Keratinocyte (primary cell): ENCODE measurements around the gene PSMG1. TPM values are rescaled to one million over a fixed set of nuclear protein-coding genes. Genes with fewer than 3 reads are reported as not detected.

ENCODE experiments used
- DNase-seq: peaks from one replicate; pipeline ENCODE4 v3.0.0-alpha.2; 2011; ENCODE audit warnings: low read depth, missing footprints, low spot score
- FAIRE-seq: peaks from 2 replicates; lab custom pipeline; 2011; peaks lifted over from hg19 to GRCh38; lab: Jason Lieb, UNC
- H2AFZ ChIP-seq: 2 replicates; pipeline ENCODE4 v1.6.0; 2012; ENCODE audit warnings: low read length, control low read depth, inconsistent platforms; ENCODE audit not compliant: control insufficient read depth
- H3K27ac ChIP-seq: 2 replicates; pipeline ENCODE4 v1.5.1; 2011; ENCODE audit warnings: low read length; ENCODE audit not compliant: control insufficient read depth, insufficient read depth
- H3K27me3 ChIP-seq: 3 replicates; pipeline ENCODE4 v1.6.0; 2011; ENCODE audit warnings: low read length; ENCODE audit not compliant: control insufficient read depth, insufficient read depth; ENCODE audit errors: extremely low read depth
- H3K36me3 ChIP-seq, 2 experiments: 2 replicates in 1 of 2; 3 replicates in 1 of 2; pipeline ENCODE4 v1.5.1; 2011; ENCODE audit warnings: low read length in 2 of 2, mild to moderate bottlenecking in 1 of 2; ENCODE audit not compliant: control insufficient read depth in 2 of 2, insufficient read depth in 2 of 2; ENCODE audit errors: extremely low read depth in 1 of 2
- H3K4me1 ChIP-seq: 3 replicates; pipeline ENCODE4 v1.5.1; 2011; ENCODE audit warnings: low read length; ENCODE audit not compliant: control insufficient read depth, insufficient read depth; ENCODE audit errors: extremely low read depth
- H3K4me2 ChIP-seq: 3 replicates; pipeline ENCODE4 v1.6.0; 2011; ENCODE audit warnings: low read depth, low read length; ENCODE audit not compliant: control insufficient read depth, insufficient read depth; ENCODE audit errors: extremely low read depth
- H3K4me3 ChIP-seq, 3 experiments: fragments of 200-600 bp in 1 of 3; sonication (generic) in 1 of 3; 2 replicates in 2 of 3; 3 replicates in 1 of 3; pipeline ENCODE4 v1.5.1; 2011 to 2016; ENCODE audit warnings: low read length in 3 of 3, mild to moderate bottlenecking in 3 of 3, control low read depth in 2 of 3, inconsistent platforms in 1 of 3, low read depth in 1 of 3, mixed read lengths in 1 of 3, mixed run types in 1 of 3, moderate library complexity in 1 of 3; ENCODE audit not compliant: control insufficient read depth in 2 of 3, insufficient read depth in 2 of 3; ENCODE audit errors: extremely low read depth in 1 of 3
- H3K79me2 ChIP-seq: 2 replicates; pipeline ENCODE4 v1.6.0; 2012; ENCODE audit warnings: low read length; ENCODE audit not compliant: control insufficient read depth, insufficient read depth
- H3K9ac ChIP-seq: 3 replicates; pipeline ENCODE4 v1.6.0; 2011; ENCODE audit warnings: low read length; ENCODE audit not compliant: control insufficient read depth, insufficient read depth; ENCODE audit errors: extremely low read depth
- H3K9me1 ChIP-seq: 3 replicates; pipeline ENCODE4 v1.6.0; 2011; ENCODE audit warnings: low read length; ENCODE audit not compliant: control insufficient read depth, insufficient read depth; ENCODE audit errors: extremely low read depth
- H3K9me3 ChIP-seq: 2 replicates; pipeline ENCODE4 v1.5.1; 2012; ENCODE audit warnings: low read depth, low read length; ENCODE audit not compliant: control insufficient read depth
- H4K20me1 ChIP-seq: 3 replicates; pipeline ENCODE4 v1.6.0; 2011; ENCODE audit warnings: low read length; ENCODE audit not compliant: control insufficient read depth, insufficient read depth; ENCODE audit errors: extremely low read depth
- EZH2 ChIP-seq: IDR thresholded peaks from one replicate; pipeline ENCODE4 v1.6.1; 2012; ENCODE audit warnings: inconsistent platforms, mild to moderate bottlenecking, low read length, moderate library complexity
- dilution Hi-C: fragments of 300-500 bp; cut with MboI; formaldehyde crosslinking; loops from one replicate; pipeline ENCODE4 v1.7.0; 2020; ENCODE audit warnings: low sequenced_read_pairs; ENCODE audit not compliant: extremely low pct_ligation_motif_present
- polyA plus RNA-seq, 5 experiments: library from polyadenylated mRNA; depleted of rRNA in 3 of 5; stranded (reverse) in 3 of 5; stranded (forward) in 1 of 5; unstranded in 1 of 5; fragments of >200 nt; gene quantifications; 1 replicate in 1 of 5; 2 replicates in 3 of 5; 3 replicates in 1 of 5; pipeline versions ENCODE4 v1.2.1 to v1.2.3, GENCODE V29; 2011 to 2012; ENCODE audit warnings: missing spikeins in 2 of 5, low read depth in 1 of 5, low replicate concordance in 1 of 5
- TF ChIP-seq, protein P1 (sequence below), 3 experiments: IDR thresholded peaks in 1 of 3; conservative IDR thresholded peaks in 1 of 3; optimal IDR thresholded peaks in 1 of 3; 2 replicates in 2 of 3; 3 replicates in 1 of 3; pipeline versions ENCODE3 to v1.5.1; 2011; ENCODE audit warnings: low read length in 3 of 3, mild to moderate bottlenecking in 3 of 3, moderate library complexity in 2 of 3, control low read depth in 1 of 3, inconsistent platforms in 1 of 3; ENCODE audit not compliant: insufficient read depth in 2 of 3; ENCODE audit errors: extremely low read depth in 1 of 3

The PSMG1 gene
- polyA plus RNA-seq, 1 donor (not counting 4 experiments of a cell fraction or from before 2014, with no cell fraction given) = 91.8 TPM

DNA sequence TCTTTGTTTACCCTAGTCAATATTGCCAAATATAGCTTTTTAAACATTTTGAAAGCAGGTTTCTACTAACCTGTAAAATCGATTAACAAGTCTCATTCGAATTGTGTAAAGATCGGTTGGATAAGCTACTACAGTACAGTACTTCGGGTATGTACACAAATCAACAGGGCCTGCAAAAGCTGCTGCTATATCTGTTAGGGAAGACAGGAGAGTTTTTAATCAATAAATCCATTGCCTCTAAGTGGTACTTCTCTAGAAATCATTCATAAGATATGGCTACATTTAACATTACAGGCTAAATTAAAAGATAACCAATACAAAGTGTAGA, 34.8 kb upstream of the PSMG1 start:
- TF ChIP-seq, protein P1, sequence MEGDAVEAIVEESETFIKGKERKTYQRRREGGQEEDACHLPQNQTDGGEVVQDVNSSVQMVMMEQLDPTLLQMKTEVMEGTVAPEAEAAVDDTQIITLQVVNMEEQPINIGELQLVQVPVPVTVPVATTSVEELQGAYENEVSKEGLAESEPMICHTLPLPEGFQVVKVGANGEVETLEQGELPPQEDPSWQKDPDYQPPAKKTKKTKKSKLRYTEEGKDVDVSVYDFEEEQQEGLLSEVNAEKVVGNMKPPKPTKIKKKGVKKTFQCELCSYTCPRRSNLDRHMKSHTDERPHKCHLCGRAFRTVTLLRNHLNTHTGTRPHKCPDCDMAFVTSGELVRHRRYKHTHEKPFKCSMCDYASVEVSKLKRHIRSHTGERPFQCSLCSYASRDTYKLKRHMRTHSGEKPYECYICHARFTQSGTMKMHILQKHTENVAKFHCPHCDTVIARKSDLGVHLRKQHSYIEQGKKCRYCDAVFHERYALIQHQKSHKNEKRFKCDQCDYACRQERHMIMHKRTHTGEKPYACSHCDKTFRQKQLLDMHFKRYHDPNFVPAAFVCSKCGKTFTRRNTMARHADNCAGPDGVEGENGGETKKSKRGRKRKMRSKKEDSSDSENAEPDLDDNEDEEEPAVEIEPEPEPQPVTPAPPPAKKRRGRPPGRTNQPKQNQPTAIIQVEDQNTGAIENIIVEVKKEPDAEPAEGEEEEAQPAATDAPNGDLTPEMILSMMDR (optimal IDR thresholded peaks at IDR 0.05 in 1 of 3, IDR thresholded peaks at IDR 0.05 in 1 of 3, conservative IDR thresholded peaks at IDR 0.05 in 1 of 3; ENCODE audit: extremely low read depth in 1 of 3, insufficient read depth in 2 of 3, low read length in 3 of 3) = no peak
- TF ChIP-seq EZH2 = no peak
- Histone ChIP-seq H3K4me1 (no peaks in the 10 kb centered on the region), H3K27me3 (no peaks in the 10 kb centered on the region), H3K9me3 (no peaks in the 10 kb centered on the region), H3K27ac (no peak overlapping the region), H3K36me3 (peaks cover 0 to 11% of the 10 kb centered on the region in 2 experiments), H2AFZ (no peak overlapping the region), H3K4me3 (no peak overlapping the region), H3K4me2 (no peak overlapping the region), H3K9ac (no peak overlapping the region), H4K20me1 (no peaks in the 10 kb centered on the region), H3K9me1 (no peaks in the 10 kb centered on the region), H3K79me2 (no peaks in the 10 kb centered on the region)
- FAIRE-seq (no peak), DNase-seq (no peak)
- dilution Hi-C loops = no loop called here

DNA sequence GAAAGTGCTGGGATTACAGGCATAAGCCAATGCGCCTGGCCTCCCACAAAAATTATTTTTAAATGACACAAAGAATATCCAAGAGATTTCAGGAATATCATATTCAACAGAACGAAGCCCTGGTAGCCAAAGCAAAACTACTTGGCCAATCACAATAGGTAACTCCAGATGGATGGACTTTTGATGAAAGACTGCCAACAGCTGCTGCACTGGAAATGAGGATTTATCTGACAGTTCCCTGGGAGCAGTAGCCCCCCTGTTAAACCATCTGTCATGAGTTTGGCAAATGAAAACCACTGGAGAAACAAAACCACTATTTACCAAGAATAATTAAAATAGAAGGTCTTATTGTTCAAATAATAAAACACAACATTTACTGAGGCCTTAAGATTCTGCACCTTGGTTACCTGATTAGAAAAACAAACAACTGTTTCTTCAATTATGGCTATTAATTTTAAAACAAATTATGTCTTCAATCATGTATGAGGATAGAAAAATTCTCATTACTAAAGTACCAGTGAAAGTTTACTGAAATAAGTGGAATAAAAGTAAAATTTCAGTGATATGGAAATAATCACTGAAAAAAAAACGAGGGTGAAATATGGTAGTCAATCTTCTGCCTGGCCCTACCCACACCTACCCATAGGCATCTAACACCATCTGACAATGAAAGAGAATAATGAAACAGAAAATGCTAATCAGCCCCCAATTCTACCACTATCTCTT, 34.3 kb upstream of the PSMG1 start:
- Histone ChIP-seq H3K4me1 (no peaks in the 10 kb centered on the region), H3K9me1 (no peaks in the 10 kb centered on the region), H3K27me3 (no peaks in the 10 kb centered on the region), H3K27ac (no peak overlapping the region), H3K9ac (no peak overlapping the region), H4K20me1 (no peaks in the 10 kb centered on the region), H3K4me2 (no peak overlapping the region), H3K79me2 (no peaks in the 10 kb centered on the region), H3K36me3 (peaks cover 0 to 11% of the 10 kb centered on the region in 2 experiments), H2AFZ (no peak overlapping the region), H3K9me3 (no peaks in the 10 kb centered on the region), H3K4me3 (no peak overlapping the region)
- dilution Hi-C loops = no loop called here
- no peak for DNase-seq
- FAIRE-seq = no peak
- no peak for TF ChIP-seq EZH2
- TF ChIP-seq, protein P1 (optimal IDR thresholded peaks at IDR 0.05 in 1 of 3, IDR thresholded peaks at IDR 0.05 in 1 of 3, conservative IDR thresholded peaks at IDR 0.05 in 1 of 3; ENCODE audit: extremely low read depth in 1 of 3, insufficient read depth in 2 of 3, low read length in 3 of 3) = no peak
